Sigmoid colon (tissue), 7 donors: ENCODE results near the gene PLD3. TPM values are rescaled to one million over a fixed set of nuclear protein-coding genes. Genes with fewer than 3 reads are reported as not detected.

Source experiments
- DNase-seq: peaks from one replicate; pipeline ENCODE4 v3.0.0-alpha.2; 2019
- H3K27ac ChIP-seq, 4 donors: fragments of 200-600 bp; sonication (generic); one replicate each; pipeline ENCODE4 v1.5.1; 2016 to 2019; ENCODE audit warnings: mild to moderate bottlenecking in 1 of 4
- H3K27me3 ChIP-seq, 3 donors: fragments of 200-600 bp; sonication (generic); one replicate each; pipeline ENCODE4 v1.5.1; 2019; ENCODE audit warnings: mild to moderate bottlenecking in 1 of 3
- H3K36me3 ChIP-seq, 4 donors: fragments of 200-600 bp; sonication (generic); one replicate each; pipeline ENCODE4 v1.5.1; 2016 to 2019
- H3K4me1 ChIP-seq, 4 donors: fragments of 200-600 bp; sonication (generic); one replicate each; pipeline ENCODE4 v1.5.1; 2017 to 2019
- H3K4me3 ChIP-seq, 4 donors: fragments of 200-600 bp; sonication (generic); one replicate each; pipeline ENCODE4 v1.5.1; 2017 to 2019; ENCODE audit warnings: mild to moderate bottlenecking in 2 of 4, moderate library complexity in 1 of 4
- H3K9me3 ChIP-seq, 4 donors: fragments of 200-600 bp in 3 of 4; sonication (generic) in 3 of 4; one replicate each; pipeline versions ENCODE4 v1.5.1 to v1.6.1; 2013 to 2019
- CTCF ChIP-seq, 4 experiments: fragments of 450-650 bp in 3 of 4; fragments of 200-600 bp in 1 of 4; IDR thresholded peaks; one replicate each; pipeline ENCODE4 v1.5.1; 2016 to 2019; ENCODE audit warnings: antibody characterized with exemption in 4 of 4, mild to moderate bottlenecking in 3 of 4, moderate library complexity in 2 of 4
- EP300 ChIP-seq, 4 donors: sonication (generic); formaldehyde crosslinking; IDR thresholded peaks; one replicate each; pipeline ENCODE4 v1.6.1; 2017; ENCODE audit warnings: antibody characterized with exemption in 4 of 4
- POLR2A ChIP-seq, 2 donors: fragments of 450-650 bp; IDR thresholded peaks; one replicate each; pipeline ENCODE4 v1.6.1; 2016; ENCODE audit warnings: antibody characterized with exemption in 2 of 2, mild to moderate bottlenecking in 2 of 2, moderate library complexity in 2 of 2
- POLR2AphosphoS5 ChIP-seq, 4 donors: sonication (generic); formaldehyde crosslinking; IDR thresholded peaks; one replicate each; pipeline ENCODE4 v1.6.1; 2017; ENCODE audit warnings: antibody characterized with exemption in 4 of 4
- WGBS, 2 donors: extraction: QIAGEN DNeasy Blood & Tissue Kit; methylation state at CpG; one replicate each; pipeline ENCODE4 v1.1.7; 2013; 5-methylcytosine and 5-hydroxymethylcytosine counted together
- intact Hi-C: fragments of 100-400 bp; cut with DNase I; formaldehyde crosslinking; loops from one replicate; pipeline ENCODE4 v1.15.1; 2023
- polyA plus RNA-seq, 3 donors: library from polyadenylated mRNA; stranded (reverse); fragments of 200-250 nt; gene quantifications; one replicate each; pipeline ENCODE4 v1.2.3, GENCODE V29; 2013
- total RNA-seq, 4 donors: library from RNA; depleted of rRNA; stranded (reverse); fragments of >200 nt; gene quantifications; one replicate each; pipeline ENCODE4 v1.1.0, GENCODE V29; 2016
- donor health status: healthy with polysubstance abuse.
- donor health status: Bipolar disorder and iron deficiency.
- donor health status: healthy.

The PLD3 gene
- total and polyA plus RNA-seq, 7 donors = 48.0 to 270 (median 164) TPM

- no peak for DNase-seq
- peaks cover 0 to 10% (median 5%) of the 10 kb centered on the region in 4 donors for H3K4me1 ChIP-seq
- H3K27ac ChIP-seq = no peak overlapping the region
- no peak for TF ChIP-seq POLR2AphosphoS5 (IDR thresholded peaks at IDR 0.05)
- no peak for TF ChIP-seq POLR2A (IDR thresholded peaks at IDR 0.05)
- TF ChIP-seq CTCF (IDR thresholded peaks at IDR 0.05) = no peak
- TF ChIP-seq EP300 (IDR thresholded peaks at IDR 0.05) = no peak
- no peaks in the 10 kb centered on the region for H3K27me3 ChIP-seq
- intact Hi-C loops = loop anchor here (5.0 kb wide), 1 partner anchor 32 kb away; no protein-coding TSS in a partner anchor
- 89 to 90% methylated on average over 21 of the region's 21 CpGs for WGBS, 2 donors
- no peak overlapping the region for H3K4me3 ChIP-seq
- no peaks in the 10 kb centered on the region for H3K36me3 ChIP-seq
- H3K9me3 ChIP-seq = no peaks in the 10 kb centered on the region
These were observed 66.3 kb downstream of the PLD3 start for GRCh38 chr19:40414542-40415535.

GRCh38 chr19:40415768-40416167, 67.3 kb downstream of the PLD3 start:
- no peak overlapping the region for H3K4me3 ChIP-seq
- H3K27ac ChIP-seq = no peak overlapping the region
- no peaks in the 10 kb centered on the region for H3K9me3 ChIP-seq
- no peaks in the 10 kb centered on the region for H3K27me3 ChIP-seq
- TF ChIP-seq CTCF (IDR thresholded peaks at IDR 0.05) (no peak), POLR2A (IDR thresholded peaks at IDR 0.05) (no peak), POLR2AphosphoS5 (IDR thresholded peaks at IDR 0.05) (no peak), EP300 (IDR thresholded peaks at IDR 0.05) (no peak)
- DNase-seq = no peak
- no peaks in the 10 kb centered on the region for H3K36me3 ChIP-seq
- H3K4me1 ChIP-seq = peaks cover 0 to 10% (median 5%) of the 10 kb centered on the region in 4 donors
- intact Hi-C loops = no loop called here
- 82 to 93% methylated on average over 2 of the region's 2 CpGs for WGBS, 2 donors

- intact Hi-C loops = no loop called here
- WGBS, 2 donors = 41 to 53% methylated on average over 16 of the region's 16 CpGs
- peaks cover 0 to 9% (median 8%) of the 10 kb centered on the region in 4 donors for H3K4me1 ChIP-seq
- H3K4me3 ChIP-seq = no peak overlapping the region
- H3K9me3 ChIP-seq = no peaks in the 10 kb centered on the region
- DNase-seq = peak; percentile 85
- H3K27ac ChIP-seq = peak overlapping the region; percentile 60 to 67 (median 65)
- no peaks in the 10 kb centered on the region for H3K36me3 ChIP-seq
- TF ChIP-seq POLR2AphosphoS5 (IDR thresholded peaks at IDR 0.05) = peak in 3 of 4 donors; percentile 52 to 70 (median 66)
- no peak for TF ChIP-seq EP300 (IDR thresholded peaks at IDR 0.05)
- peak in 1 of 2 donors; percentile 31 for TF ChIP-seq POLR2A (IDR thresholded peaks at IDR 0.05)
- H3K27me3 ChIP-seq = no peaks in the 10 kb centered on the region
These were observed 68.6 kb downstream of the PLD3 start for GRCh38 chr19:40416918-40417642.

- intact Hi-C loops = no loop called here
- TF ChIP-seq POLR2A (IDR thresholded peaks at IDR 0.05) = no peak
- TF ChIP-seq EP300 (IDR thresholded peaks at IDR 0.05) = no peak
- TF ChIP-seq POLR2AphosphoS5 (IDR thresholded peaks at IDR 0.05) = no peak
- TF ChIP-seq CTCF (IDR thresholded peaks at IDR 0.05) = no peak
- H3K9me3 ChIP-seq = no peaks in the 10 kb centered on the region
- WGBS, 2 donors = 82 to 83% methylated on average over 4 of the region's 4 CpGs
- peaks cover 0 to 4% (median 2%) of the 10 kb centered on the region in 4 donors for H3K36me3 ChIP-seq
- peaks cover 0 to 14% (median 13%) of the 10 kb centered on the region in 4 donors for H3K4me1 ChIP-seq
- no peak overlapping the region for H3K4me3 ChIP-seq
- no peaks in the 10 kb centered on the region for H3K27me3 ChIP-seq
- H3K27ac ChIP-seq = peak overlapping the region; percentile 60 to 67 (median 65)
- no peak for DNase-seq
These were observed 69.1 kb downstream of the PLD3 start for GRCh38 chr19:40417643-40417981.

GRCh38 chr19:40418040-40418439, 69.5 kb downstream of the PLD3 start:
- no peaks in the 10 kb centered on the region for H3K9me3 ChIP-seq
- no peak for DNase-seq
- peaks cover 3 to 9% (median 7%) of the 10 kb centered on the region in 4 donors for H3K36me3 ChIP-seq
- TF ChIP-seq POLR2AphosphoS5 (IDR thresholded peaks at IDR 0.05) (no peak), EP300 (IDR thresholded peaks at IDR 0.05) (no peak), POLR2A (IDR thresholded peaks at IDR 0.05) (no peak), CTCF (IDR thresholded peaks at IDR 0.05) (no peak)
- H3K4me1 ChIP-seq = peaks cover 0 to 18% (median 18%) of the 10 kb centered on the region in 4 donors
- no peaks in the 10 kb centered on the region for H3K27me3 ChIP-seq
- H3K27ac ChIP-seq = peak overlapping the region in 3 of 4 donors; percentile 60 to 67 (median 65)
- no peak overlapping the region for H3K4me3 ChIP-seq
- intact Hi-C loops = no loop called here
- WGBS, 2 donors = 90% methylated on average over 3 of the region's 3 CpGs
